Gastrocnemius medialis (tissue), 4 donors: ENCODE data around the gene KLF15. TPM values are rescaled to one million over a fixed set of nuclear protein-coding genes. Genes with fewer than 3 reads are reported as not detected.

Experiments used
- ATAC-seq, 2 donors: fragments of 150-250 bp; one replicate each; pipeline ENCODE4 v1.9.1; 2016
- DNase-seq, 2 donors: peaks; one replicate each; pipeline ENCODE4 v3.0.0-alpha.2; 2019
- H3K27ac ChIP-seq, 4 donors: fragments of 200-600 bp; sonication (generic); 1 replicate in 1 of 4; 2 replicates in 3 of 4; pipeline ENCODE4 v1.5.1; 2016 to 2018; ENCODE audit warnings: mild to moderate bottlenecking in 2 of 4, moderate library complexity in 1 of 4
- H3K27me3 ChIP-seq, 3 donors: fragments of 200-600 bp; sonication (generic) in 2 of 3; 1 replicate in 1 of 3; 2 replicates in 2 of 3; pipeline versions ENCODE4 v1.5.1 to v1.6.0; 2016 to 2019; ENCODE audit warnings: mild to moderate bottlenecking in 1 of 3, moderate library complexity in 1 of 3
- H3K36me3 ChIP-seq, 2 donors: fragments of 200-600 bp; sonication (generic) in 1 of 2; one replicate each; pipeline ENCODE4 v1.5.1; 2017 to 2018
- H3K4me1 ChIP-seq, 2 donors: fragments of 200-600 bp; sonication (generic) in 1 of 2; one replicate each; pipeline ENCODE4 v1.5.1; 2016 to 2017; ENCODE audit warnings: mild to moderate bottlenecking in 2 of 2
- H3K4me3 ChIP-seq, 4 donors: fragments of 200-600 bp; sonication (generic) in 3 of 4; 1 replicate in 1 of 4; 2 replicates in 3 of 4; pipeline ENCODE4 v1.5.1; 2016 to 2019; ENCODE audit warnings: mild to moderate bottlenecking in 2 of 4
- H3K9me3 ChIP-seq, 3 donors: fragments of 200-600 bp; sonication (generic) in 2 of 3; 1 replicate in 1 of 3; 2 replicates in 2 of 3; pipeline ENCODE4 v1.5.1; 2016 to 2019
- CTCF ChIP-seq, 5 experiments: fragments of 450-650 bp in 3 of 5; fragments of 200-600 bp in 2 of 5; sonication (generic) in 2 of 5; IDR thresholded peaks in 4 of 5; conservative IDR thresholded peaks in 1 of 5; 1 replicate in 4 of 5; 2 replicates in 1 of 5; pipeline ENCODE4 v1.5.1; 2016 to 2019; ENCODE audit warnings: antibody characterized with exemption in 5 of 5, mild to moderate bottlenecking in 3 of 5, moderate library complexity in 3 of 5
- POLR2A ChIP-seq, 2 donors: fragments of 450-650 bp; IDR thresholded peaks; one replicate each; pipeline ENCODE4 v1.6.1; 2017; ENCODE audit warnings: antibody characterized with exemption in 2 of 2, mild to moderate bottlenecking in 2 of 2, moderate library complexity in 2 of 2
- in situ Hi-C, 4 donors: fragments of 200-750 bp; cut with MboI; loops; one replicate each; pipeline versions ENCODE4 v1.15.0 to v1.8.0; 2017; ENCODE audit warnings: low sequenced_read_pairs in 4 of 4
- intact Hi-C: fragments of 100-400 bp; cut with DNase I; formaldehyde crosslinking; loops from one replicate; pipeline ENCODE4 v1.15.1; 2023; ENCODE audit warnings: low total_unique reads
- total RNA-seq, 4 donors: library from RNA; depleted of rRNA; stranded (reverse); fragments of >200 nt; gene quantifications; one replicate each; pipeline versions ENCODE4 v1.1.0 to v1.2.3, GENCODE V29; 2016

KLF15 gene
- total RNA-seq, 4 donors from 2014 or later: 75.1 to 157 (median 106) TPM

GRCh38 chr3:126300001-126300760, 57.0 kb downstream of the KLF15 start:
- H3K27ac ChIP-seq: no peak overlapping the region
- H3K27me3 ChIP-seq: no peaks in the 10 kb centered on the region
- no peaks in the 10 kb centered on the region for H3K36me3 ChIP-seq
- H3K9me3 ChIP-seq: no peaks in the 10 kb centered on the region
- H3K4me1 ChIP-seq: no peaks in the 10 kb centered on the region
- no peak overlapping the region for H3K4me3 ChIP-seq
- in situ Hi-C loops (no loop called here), intact Hi-C loops (no loop called here)
- DNase-seq (no peak), ATAC-seq (no peak)
- TF ChIP-seq POLR2A (IDR thresholded peaks at IDR 0.05): no peak
- no peak for TF ChIP-seq CTCF (IDR thresholded peaks at IDR 0.05 in 4 of 5, conservative IDR thresholded peaks at IDR 0.05 in 1 of 5)

- H3K27ac ChIP-seq: peak overlapping the region in 1 of 4 donors; percentile 9
- no peaks in the 10 kb centered on the region for H3K36me3 ChIP-seq
- H3K4me3 ChIP-seq: no peak overlapping the region
- H3K4me1 ChIP-seq: no peaks in the 10 kb centered on the region
- intact Hi-C loops: loop anchor here (2.0 kb wide), 1 partner anchor 35 kb away; no protein-coding TSS in a partner anchor
- ATAC-seq: peak in 1 of 2 donors; percentile 51
- no peak for DNase-seq
- no peaks in the 10 kb centered on the region for H3K27me3 ChIP-seq
- in situ Hi-C loops: no loop called here
- no peaks in the 10 kb centered on the region for H3K9me3 ChIP-seq
- no peak for TF ChIP-seq CTCF (IDR thresholded peaks at IDR 0.05 in 4 of 5, conservative IDR thresholded peaks at IDR 0.05 in 1 of 5)
- TF ChIP-seq POLR2A (IDR thresholded peaks at IDR 0.05): no peak
Measured at GRCh38 chr3:126295407-126295939, 61.7 kb downstream of the KLF15 start.

DNA sequence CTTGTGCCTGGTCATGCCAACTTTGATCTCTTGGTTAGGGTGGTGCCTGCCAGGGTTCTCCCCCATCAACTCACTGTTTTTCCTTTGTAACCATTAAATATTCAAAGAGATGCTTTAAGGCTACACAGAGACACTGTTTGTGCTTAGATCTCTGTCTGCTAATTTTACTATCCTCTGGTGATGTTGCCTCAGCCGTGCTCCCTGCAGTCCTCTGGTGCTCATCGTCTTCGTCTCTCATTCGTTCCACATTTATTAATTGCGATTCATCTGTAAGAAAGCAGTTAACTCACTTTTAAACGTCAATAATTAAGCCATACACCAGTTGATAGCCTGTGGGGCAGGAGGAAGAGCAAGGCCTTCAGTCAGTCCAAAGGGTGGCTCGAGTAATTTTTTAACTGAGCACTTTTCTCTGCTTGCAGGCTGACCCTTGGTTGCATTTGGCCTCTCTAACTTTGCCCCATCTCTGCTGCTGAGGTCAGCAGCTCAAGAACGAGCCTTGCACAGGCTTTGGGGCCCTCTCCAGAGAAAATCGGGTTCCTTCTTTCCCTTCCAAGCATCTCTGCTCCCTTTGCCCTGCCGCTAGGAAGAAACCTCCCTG, 62.9 kb downstream of the KLF15 start:
- intact Hi-C loops: loop anchor here (2.0 kb wide), 1 partner anchor 34 kb away; no protein-coding TSS in a partner anchor
- in situ Hi-C loops: no loop called here
- DNase-seq (no peak), ATAC-seq (no peak)
- H3K27me3 ChIP-seq: no peaks in the 10 kb centered on the region
- H3K4me3 ChIP-seq: no peak overlapping the region
- H3K27ac ChIP-seq: peak overlapping the region; percentile 45 to 72 (median 60)
- H3K36me3 ChIP-seq: no peaks in the 10 kb centered on the region
- no peaks in the 10 kb centered on the region for H3K9me3 ChIP-seq
- H3K4me1 ChIP-seq: no peaks in the 10 kb centered on the region
- no peak for TF ChIP-seq CTCF (IDR thresholded peaks at IDR 0.05 in 4 of 5, conservative IDR thresholded peaks at IDR 0.05 in 1 of 5)
- TF ChIP-seq POLR2A (IDR thresholded peaks at IDR 0.05): no peak

DNA sequence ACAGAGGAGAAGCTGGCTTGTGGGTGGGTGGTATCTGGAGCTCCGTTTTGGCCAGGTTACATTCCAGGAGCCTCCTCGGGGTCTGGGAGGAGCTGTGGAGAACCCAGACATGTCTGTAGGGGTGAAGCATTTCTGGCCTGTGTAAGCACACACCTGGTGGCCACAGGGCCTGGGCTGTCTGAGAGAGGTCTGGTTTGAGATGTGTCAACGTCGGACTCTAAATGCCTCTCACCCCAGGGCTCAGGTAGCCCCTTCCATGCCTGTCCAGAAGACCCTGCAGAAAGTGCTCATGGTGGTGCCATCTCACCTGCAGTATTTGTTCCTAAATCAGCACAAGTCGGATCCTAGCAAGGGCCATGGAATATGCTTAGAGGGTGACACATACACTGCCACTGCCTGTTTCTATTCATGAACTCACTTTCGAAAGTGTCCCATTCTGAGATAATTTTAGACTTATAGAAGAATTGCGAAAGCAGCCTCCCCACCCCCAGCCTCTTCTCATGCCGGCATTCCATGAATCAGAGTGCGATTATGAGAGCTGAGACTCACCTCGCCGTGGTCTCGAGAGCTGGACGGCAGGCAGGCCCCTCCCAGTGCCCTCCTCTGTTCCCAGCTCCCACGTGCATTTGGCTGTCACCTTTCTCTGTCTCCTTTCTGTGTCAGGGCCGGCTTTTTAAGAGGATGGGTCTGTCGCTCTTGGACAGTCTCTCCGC, 63.7 kb downstream of the KLF15 start:
- intact Hi-C loops (loop anchor here (2.0 kb wide), 1 partner anchor 33 kb away; no protein-coding TSS in a partner anchor), in situ Hi-C loops (no loop called here)
- Histone ChIP-seq H3K9me3 (no peaks in the 10 kb centered on the region), H3K27me3 (no peaks in the 10 kb centered on the region), H3K36me3 (no peaks in the 10 kb centered on the region), H3K4me1 (peaks cover under 1 to 3% of the 10 kb centered on the region in 2 donors), H3K27ac (peak overlapping the region; percentile 45 to 72 (median 63)), H3K4me3 (no peak overlapping the region)
- no peak for TF ChIP-seq POLR2A (IDR thresholded peaks at IDR 0.05)
- TF ChIP-seq CTCF (IDR thresholded peaks at IDR 0.05 in 4 of 5, conservative IDR thresholded peaks at IDR 0.05 in 1 of 5): no peak
- ATAC-seq (peak; percentile 87 to 91), DNase-seq (peak; percentile 46 to 85)

Other genes starting within 250 kb of the KLF15 start
- 100 to 1,000 TPM in 1 of 4 donors, 10 to 100 TPM in 3; 43.5 to 108 (median 69.0) TPM for gene ALDH1L1, start 176.8 kb downstream of the KLF15 start, total RNA-seq
- not detected for gene CFAP100, start 37.5 kb upstream of the KLF15 start, total RNA-seq
- gene ZXDC, start 118.5 kb upstream of the KLF15 start, total RNA-seq: 10 to 100 TPM; 40.9 to 54.2 (median 45.4) TPM
- gene UROC1, start 160.4 kb upstream of the KLF15 start, total RNA-seq: under 1 TPM in 2 of 4 donors, not detected in 2; 0.07 to 0.36 TPM
- gene CHST13, start 166.7 kb upstream of the KLF15 start, total RNA-seq: under 1 TPM in 1 of 4 donors, not detected in 3; 0.49 TPM
- not detected for gene C3orf22, start 201.5 kb upstream of the KLF15 start, total RNA-seq